RWPE2 (cell line): ENCODE results near the gene IL36B.

Source experiments
- ATAC-seq: fragments of 200-7000 bp; cut with Tn5 transposase; 3 replicates; pipeline ENCODE4 v1.9.1; 2021; ENCODE audit warnings: low read depth
- DNase-seq: peaks from one replicate; pipeline ENCODE4 v3.0.0-alpha.2; 2020; ENCODE audit warnings: low spot score
- H3K27ac ChIP-seq: fragments of 450-650 bp; 2 replicates; pipeline ENCODE4 v1.5.1; 2017; ENCODE audit warnings: mild to moderate bottlenecking; ENCODE audit not compliant: poor library complexity, severe bottlenecking
- H3K27me3 ChIP-seq: fragments of 250-450 bp; sonication (Bioruptor Pico); 2 replicates; pipeline ENCODE4 v1.5.1; 2021; ENCODE audit warnings: mild to moderate bottlenecking, moderate library complexity; ENCODE audit not compliant: insufficient read depth, poor library complexity, severe bottlenecking
- H3K36me3 ChIP-seq: fragments of 250-450 bp; sonication (Bioruptor Pico); 2 replicates; pipeline ENCODE4 v1.5.1; 2020; ENCODE audit warnings: low read depth, mild to moderate bottlenecking, moderate library complexity
- H3K4me1 ChIP-seq: fragments of 250-450 bp; sonication (Bioruptor Pico); 2 replicates; pipeline ENCODE4 v1.5.1; 2021; ENCODE audit warnings: mild to moderate bottlenecking, moderate library complexity; ENCODE audit not compliant: insufficient read depth, poor library complexity, severe bottlenecking
- H3K4me3 ChIP-seq: fragments of 250-450 bp; sonication (Bioruptor Pico); 2 replicates; pipeline ENCODE4 v1.5.1; 2021; ENCODE audit warnings: mild to moderate bottlenecking, moderate library complexity; ENCODE audit not compliant: severe bottlenecking
- H3K9me3 ChIP-seq: fragments of 250-450 bp; sonication (Bioruptor Pico); 2 replicates; pipeline ENCODE4 v1.5.1; 2021; ENCODE audit warnings: mild to moderate bottlenecking, moderate library complexity; ENCODE audit not compliant: severe bottlenecking
- CTCF ChIP-seq: fragments of 450-650 bp; IDR thresholded peaks from one replicate; pipeline ENCODE4 v1.5.1; 2017; ENCODE audit warnings: mild to moderate bottlenecking, moderate library complexity; ENCODE audit not compliant: poor library complexity, severe bottlenecking

Gene IL36B

GRCh38 chr2:113070606-113070975 lies 17.9 kb upstream of the IL36B start:
- no peaks in the 10 kb centered on the region for H3K27me3 ChIP-seq
- no peaks in the 10 kb centered on the region for H3K36me3 ChIP-seq
- TF ChIP-seq CTCF = no peak
- H3K4me1 ChIP-seq = peaks cover 36% of the 10 kb centered on the region
- DNase-seq = no peak
- no peaks in the 10 kb centered on the region for H3K9me3 ChIP-seq
- no peak for ATAC-seq
- H3K4me3 ChIP-seq = no peak overlapping the region
- H3K27ac ChIP-seq = peak overlapping the region; percentile 41

GRCh38 chr2:113069676-113070605 lies 17.3 kb upstream of the IL36B start:
- no peaks in the 10 kb centered on the region for H3K9me3 ChIP-seq
- H3K27ac ChIP-seq = peak overlapping the region; percentile 41
- H3K27me3 ChIP-seq = no peaks in the 10 kb centered on the region
- no peak overlapping the region for H3K4me3 ChIP-seq
- DNase-seq (no peak), ATAC-seq (peak; percentile 41)
- H3K36me3 ChIP-seq = no peaks in the 10 kb centered on the region
- no peak for TF ChIP-seq CTCF
- H3K4me1 ChIP-seq = peaks cover 36% of the 10 kb centered on the region

- no peaks in the 10 kb centered on the region for H3K9me3 ChIP-seq
- no peaks in the 10 kb centered on the region for H3K36me3 ChIP-seq
- DNase-seq (no peak), ATAC-seq (peak; percentile 29; the same call in 1 of the 3 replicates)
- H3K27me3 ChIP-seq = no peaks in the 10 kb centered on the region
- H3K4me1 ChIP-seq = peaks cover 36% of the 10 kb centered on the region
- no peak for TF ChIP-seq CTCF
- H3K27ac ChIP-seq = peak overlapping the region; percentile 41
- no peak overlapping the region for H3K4me3 ChIP-seq
Measured at GRCh38 chr2:113068706-113069485, 16.2 kb upstream of the IL36B start.

DNA sequence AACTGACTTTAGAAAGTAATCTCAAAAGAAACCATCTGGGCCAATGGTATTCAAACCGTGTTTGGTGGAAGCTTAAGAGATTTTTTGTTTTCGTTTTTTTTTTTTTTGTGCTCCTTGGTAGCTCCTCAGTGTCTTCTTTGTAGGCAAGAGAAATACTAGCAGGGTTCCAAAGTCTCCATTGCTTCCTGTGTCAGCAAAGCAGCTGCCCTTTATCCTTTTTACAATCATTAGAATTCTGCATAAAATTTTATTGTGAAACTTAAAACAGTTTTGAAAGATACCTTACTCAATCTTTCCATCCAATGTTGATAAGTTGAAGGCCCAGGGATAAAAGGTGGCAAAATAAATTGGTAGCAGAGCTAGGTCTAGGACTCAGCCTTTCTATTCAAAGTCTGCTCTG lies 15.6 kb upstream of the IL36B start:
- Histone ChIP-seq H3K4me3 (no peak overlapping the region), H3K4me1 (peaks cover 36% of the 10 kb centered on the region), H3K9me3 (no peaks in the 10 kb centered on the region), H3K27ac (peak overlapping the region; percentile 41), H3K36me3 (no peaks in the 10 kb centered on the region), H3K27me3 (no peaks in the 10 kb centered on the region)
- DNase-seq (no peak), ATAC-seq (no peak)
- no peak for TF ChIP-seq CTCF
